CD4-positive, alpha-beta T cell treated with Interleukin-12 subunit alpha and Interleukin-12 subunit beta, for 1 hour (primary cell): ENCODE results near the gene ARHGAP35.
A peak's percentile ranks its signal among the peaks of the same experiment; 100 is the strongest.
"Not testable (repeated sequence)": the region's sequence is repeated elsewhere in the genome, so short reads cannot be mapped to it uniquely, and the experiment has no call there.

ENCODE experiments used
- DNase-seq: peaks from one replicate; pipeline ENCODE4 v3.0.0-alpha.2; 2020

The ARHGAP35 gene

DNA sequence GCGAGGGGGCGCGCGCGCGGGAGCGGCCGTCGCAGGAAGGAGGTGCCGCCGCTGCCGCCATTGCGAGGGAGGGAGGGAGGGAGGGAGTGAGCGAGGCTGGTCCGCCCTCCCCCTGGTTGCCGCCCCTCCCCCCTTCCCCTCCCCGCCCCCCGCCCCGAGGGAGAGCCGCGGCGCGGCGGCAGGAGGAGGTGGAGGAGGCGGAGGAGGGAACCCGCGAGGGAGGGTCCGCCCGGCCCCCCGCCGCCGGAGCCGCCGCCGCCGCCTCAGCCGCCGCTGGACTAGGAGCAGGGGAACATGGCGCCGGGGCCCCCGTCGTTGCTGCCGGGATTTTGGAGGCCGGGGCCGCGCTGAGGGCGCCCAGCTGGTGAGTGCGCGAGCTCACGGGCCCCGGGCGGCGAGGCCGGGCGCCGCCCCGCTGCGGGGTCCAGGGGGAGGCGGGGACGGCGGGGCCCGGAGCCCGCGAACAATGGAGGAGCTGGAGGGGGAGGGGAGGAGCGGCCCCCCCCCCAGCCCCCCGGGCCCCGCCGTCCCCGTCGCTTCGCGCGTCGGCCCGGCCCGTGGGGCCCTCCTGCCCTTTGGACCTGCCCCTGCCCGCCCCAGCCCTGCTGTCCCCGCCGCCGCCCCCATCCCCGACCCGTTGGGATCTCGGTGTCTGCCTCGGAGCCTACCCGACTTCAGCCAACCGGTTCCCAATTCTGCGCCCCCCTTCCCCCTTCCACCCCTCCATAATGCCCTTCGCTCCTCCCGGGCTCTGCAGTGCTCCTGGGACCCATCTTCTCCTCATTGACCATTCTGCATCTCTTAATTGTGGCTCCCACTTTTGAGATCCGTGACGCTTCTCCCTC, at the start of gene ARHGAP35:
Gene ARHGAP35, plus strand, starts transcription at position 152 of the 845 bp plus-strand sequence. CDS start 57,679 bp downstream, outside the sequence.
- DNase-seq, result peak; percentile 88

- no peak for DNase-seq
Measured at GRCh38 chr19:46812977-46813838, 47.6 kb upstream of the ARHGAP35 start.

DNA sequence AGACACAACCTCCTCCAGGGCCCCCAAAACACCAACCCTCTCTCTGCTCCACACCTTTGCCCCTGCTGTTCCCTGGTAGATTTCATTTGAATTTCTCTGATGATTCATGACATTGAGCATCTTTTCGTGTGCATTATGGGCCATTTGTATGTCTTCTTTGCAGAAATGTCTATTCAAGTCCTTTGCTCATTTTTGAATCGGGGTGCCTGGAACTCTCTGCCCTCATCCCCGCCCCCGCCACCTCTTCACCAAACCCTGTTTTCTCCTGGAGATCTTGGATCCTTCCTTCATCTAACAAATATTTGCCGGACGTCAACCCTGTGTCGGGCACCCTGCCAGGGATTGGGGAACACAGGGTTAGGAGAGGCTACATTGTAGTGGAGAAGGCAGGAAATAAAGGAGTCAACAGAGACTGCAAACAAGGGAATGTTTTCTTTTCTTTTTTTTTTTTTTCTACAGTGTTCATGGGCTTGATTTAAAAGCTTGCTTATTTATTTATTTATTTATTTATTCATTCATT, 46.9 kb upstream of the ARHGAP35 start:
- DNase-seq, result no peak

GRCh38 chr19:46815833-46816627, 44.8 kb upstream of the ARHGAP35 start:
- no peak for DNase-seq

DNA sequence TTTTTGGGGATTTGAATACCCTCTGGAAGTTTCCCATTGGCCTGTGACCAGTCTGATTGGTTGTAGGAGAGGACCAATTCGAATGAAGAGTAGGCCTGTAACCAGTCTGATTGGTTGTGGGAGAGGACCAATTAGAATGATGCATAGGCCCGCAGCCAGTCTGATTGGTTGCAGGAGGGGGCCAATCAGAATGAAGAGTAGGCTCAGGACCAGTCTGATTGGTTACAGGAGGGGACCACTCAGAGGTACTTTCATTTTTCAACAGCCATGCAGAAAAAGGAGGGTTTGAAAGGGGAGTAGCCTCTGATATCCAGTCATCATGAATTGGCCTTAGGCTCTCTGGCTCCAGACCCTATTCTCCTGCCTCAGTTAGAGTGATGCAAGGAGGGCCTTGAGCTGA, 42.0 kb upstream of the ARHGAP35 start:
- DNase-seq, result peak; percentile 16

DNA sequence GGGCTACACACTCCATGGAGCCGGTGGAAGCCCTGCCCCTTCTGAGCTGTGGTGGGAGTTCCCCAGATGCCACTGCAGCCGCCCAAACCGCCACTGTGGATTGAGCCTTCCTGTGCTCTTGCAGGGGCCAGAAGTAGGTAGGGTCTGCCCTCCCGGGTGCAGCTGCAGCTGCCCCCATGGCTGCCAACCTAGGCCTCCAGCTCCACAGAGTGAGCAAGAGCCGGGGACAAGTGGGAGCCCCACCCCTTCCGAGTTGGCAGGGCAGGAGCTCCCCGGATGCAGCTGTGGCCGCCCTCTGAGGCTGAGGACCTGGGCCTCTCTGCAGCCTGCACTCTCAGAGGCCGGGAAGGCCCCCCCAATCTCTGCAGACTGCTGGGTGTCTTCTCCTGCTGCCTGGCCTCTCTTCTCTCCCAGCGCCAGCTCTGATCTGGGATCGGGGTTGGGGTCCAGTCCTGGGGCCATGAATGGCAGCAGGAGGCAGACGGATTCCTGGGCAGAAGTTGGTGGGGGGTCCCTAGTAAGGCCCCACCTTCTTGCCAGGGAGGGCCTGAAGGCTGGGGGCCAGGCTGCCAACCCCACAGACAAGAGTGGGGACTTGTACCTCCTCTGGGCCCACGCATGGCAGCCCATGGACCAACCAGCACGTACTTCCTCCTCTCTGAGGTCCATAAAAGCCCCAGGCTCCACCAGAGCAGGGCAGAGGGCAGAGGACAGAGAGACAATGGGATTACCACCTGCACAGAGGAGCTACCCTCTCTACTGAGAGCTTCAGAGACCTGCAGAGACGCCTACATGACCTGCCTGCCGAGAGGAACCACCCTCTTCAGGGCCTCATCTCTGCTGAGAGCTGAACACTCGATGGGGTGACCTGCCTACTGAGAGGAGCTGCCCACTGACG, 39.0 kb upstream of the ARHGAP35 start:
- DNase-seq, result peak; percentile 68

DNA sequence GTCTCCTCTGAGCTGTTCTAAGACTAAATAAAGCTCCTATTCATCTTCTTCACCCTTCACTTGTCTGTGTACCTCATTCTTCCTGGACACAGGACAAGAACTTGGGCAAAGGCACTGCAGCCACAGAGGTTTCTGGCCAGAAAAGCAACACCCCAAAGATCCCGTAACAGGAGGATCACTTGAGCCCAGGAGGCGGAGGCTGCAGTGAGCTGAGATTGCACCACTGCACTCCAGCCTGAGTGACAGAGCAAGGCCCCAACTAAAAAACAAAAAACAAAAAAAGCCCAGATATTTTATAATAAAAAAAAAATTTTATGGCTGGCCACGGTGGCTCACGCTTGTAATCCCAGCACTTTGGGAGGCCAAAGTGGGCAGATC, 38.4 kb upstream of the ARHGAP35 start:
- DNase-seq, result not testable (repeated sequence)

DNA sequence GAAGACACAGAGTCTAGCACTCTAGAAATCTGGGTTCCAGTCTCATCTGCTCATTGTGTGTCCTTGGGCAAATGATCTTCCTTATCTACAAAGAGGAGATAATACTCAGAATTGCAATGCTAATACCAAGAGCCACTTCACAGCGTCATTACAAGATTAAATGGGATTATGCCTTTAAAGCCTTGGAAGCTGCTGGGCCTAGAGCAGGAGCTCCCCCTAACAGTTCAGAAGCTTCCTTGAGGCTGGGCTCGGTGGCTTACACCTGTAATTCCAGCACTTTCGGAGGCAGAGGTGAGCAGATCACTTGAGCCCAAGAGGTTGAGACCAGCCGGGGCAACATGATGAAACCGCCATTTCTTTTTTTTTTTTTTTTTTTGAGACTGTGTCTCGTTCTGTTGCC, 37.7 kb upstream of the ARHGAP35 start:
- no peak for DNase-seq

DNA sequence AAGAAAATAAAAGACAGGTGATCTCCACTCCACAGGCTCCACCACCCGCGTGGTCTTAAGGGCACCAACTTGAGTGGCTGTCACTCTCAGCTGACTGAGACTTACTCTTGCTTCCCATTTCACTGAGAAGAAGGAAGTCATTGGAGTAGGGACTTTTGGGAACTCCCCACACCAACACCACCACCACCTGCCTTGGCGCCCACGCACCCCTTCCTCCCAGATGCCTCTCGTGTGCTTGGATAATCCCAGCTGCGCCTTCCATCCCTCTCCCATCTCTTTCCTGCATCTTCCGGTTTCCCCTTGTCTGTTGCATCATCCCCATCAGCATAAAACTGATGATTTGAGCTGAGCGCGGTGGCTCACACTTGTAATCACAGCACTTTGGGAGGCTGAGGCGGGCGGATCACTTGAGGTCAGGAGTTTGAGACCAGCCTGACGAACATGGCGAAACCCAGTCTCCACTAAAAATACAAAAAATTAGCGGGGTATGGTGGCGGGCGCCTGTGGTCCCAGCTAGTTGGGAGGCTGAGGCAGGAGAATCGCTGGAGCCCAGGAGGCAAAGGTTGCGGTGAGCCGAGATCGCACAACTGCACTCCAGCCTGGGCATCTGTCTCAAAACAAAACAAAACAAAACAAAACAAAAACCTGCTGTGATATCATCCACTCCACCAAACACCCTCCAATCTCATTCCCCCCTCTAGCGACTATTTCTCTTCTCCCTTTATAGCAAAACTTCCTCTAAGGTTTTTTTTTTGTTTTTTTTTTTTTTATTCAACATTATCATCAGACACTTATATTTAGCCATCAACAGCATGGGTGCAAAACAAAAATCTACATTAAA, 35.7 kb upstream of the ARHGAP35 start:
- DNase-seq, result peak; percentile 38

DNA sequence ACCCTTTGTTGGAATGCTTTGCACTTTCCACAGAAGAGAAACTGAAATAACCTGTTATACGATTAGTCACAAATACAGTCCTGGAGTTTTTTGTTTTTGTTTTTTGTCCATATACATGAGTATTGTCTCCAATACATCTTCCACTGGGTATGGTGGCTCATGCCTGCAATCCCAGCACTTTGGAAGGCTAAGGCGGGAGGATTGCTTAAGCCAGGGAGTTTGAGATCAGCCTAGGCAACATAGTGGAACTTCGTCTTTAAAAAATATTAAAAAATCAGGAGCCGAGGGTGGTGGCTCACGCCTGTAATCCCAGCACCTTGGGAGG, 35.1 kb upstream of the ARHGAP35 start:
- no peak for DNase-seq

GRCh38 chr19:46828484-46828883, 32.3 kb upstream of the ARHGAP35 start:
- DNase-seq, result no peak

- no peak for DNase-seq
Measured at GRCh38 chr19:46830864-46831263, 29.9 kb upstream of the ARHGAP35 start.

GRCh38 chr19:46834121-46834520, 26.7 kb upstream of the ARHGAP35 start:
- no peak for DNase-seq

GRCh38 chr19:46834984-46835383, 25.8 kb upstream of the ARHGAP35 start:
- DNase-seq, result no peak

- no peak for DNase-seq
Measured at GRCh38 chr19:46838160-46838559, 22.6 kb upstream of the ARHGAP35 start.

- no peak for DNase-seq
Measured at GRCh38 chr19:46839752-46840497, 20.9 kb upstream of the ARHGAP35 start.

DNA sequence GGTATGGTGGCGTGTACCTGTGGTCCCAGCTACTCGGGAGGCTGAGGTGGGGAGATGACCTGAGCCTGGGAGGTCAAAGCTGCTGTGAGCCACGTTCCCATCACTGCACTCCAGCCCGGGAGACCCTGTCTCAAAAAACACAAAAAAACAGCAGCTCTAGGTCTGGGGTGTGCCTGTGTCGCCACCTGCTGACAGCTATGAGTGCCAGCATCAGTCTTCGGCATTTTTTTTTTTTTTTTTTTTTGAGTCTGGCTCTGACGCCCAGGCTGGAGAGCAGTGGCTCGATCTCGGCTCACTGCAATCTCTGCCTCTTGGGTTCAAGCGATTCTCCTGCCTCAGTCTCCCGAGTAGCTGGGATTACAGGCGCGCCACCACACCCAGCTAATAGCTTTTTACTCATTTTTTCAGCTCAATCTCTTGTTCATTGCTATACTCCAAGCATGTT, 20.3 kb upstream of the ARHGAP35 start:
- DNase-seq, result peak; percentile 67

DNA sequence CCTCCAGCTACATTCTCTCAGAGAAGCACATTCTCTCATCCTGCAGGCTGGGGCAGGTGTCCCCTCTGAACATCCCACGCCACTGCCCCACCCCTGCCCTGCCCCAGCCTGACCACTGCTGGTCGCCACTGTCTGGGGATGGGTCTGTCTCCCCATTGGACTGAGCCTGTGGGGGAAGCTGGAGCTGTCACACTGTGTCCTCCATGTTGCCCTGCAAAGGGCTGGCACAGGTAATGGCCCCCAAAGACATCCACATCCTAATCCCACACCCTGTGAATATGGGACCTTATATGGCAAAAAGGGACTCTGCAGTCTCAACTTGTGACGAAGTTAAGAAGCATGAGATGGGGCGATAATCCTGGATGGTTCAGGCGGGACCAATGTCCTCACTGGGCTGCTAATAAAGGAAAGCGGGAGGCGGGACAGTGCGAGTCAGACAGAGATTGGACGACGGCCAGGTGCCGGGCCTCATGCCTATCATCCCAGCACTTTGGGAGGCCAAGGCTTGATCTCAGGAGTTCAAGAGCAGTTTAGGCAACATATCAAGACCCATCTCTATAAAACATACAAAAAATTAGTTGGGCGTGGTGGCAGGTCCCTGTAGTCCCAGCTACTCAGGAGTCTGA, 19.2 kb upstream of the ARHGAP35 start:
- DNase-seq, result no peak

DNA sequence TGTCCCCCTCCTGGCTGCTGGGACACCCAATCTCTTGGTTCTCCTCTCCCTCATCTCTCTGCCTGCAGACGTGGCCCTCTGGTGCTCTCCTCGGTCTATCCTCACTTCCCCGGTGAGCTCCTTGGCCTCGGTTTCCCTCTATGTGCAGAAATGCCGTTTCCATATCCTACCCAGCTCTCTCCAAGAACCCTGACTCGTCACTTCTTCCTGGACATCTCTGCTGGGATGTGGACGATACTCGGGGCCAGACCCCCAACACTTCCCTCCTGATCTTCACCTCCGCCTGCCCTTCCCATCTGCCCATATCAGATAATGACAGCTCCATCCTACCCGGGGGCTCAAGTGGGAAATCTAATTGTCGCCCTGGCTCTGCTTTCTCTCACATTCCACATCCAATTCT, 18.0 kb upstream of the ARHGAP35 start:
- DNase-seq, result no peak

DNA sequence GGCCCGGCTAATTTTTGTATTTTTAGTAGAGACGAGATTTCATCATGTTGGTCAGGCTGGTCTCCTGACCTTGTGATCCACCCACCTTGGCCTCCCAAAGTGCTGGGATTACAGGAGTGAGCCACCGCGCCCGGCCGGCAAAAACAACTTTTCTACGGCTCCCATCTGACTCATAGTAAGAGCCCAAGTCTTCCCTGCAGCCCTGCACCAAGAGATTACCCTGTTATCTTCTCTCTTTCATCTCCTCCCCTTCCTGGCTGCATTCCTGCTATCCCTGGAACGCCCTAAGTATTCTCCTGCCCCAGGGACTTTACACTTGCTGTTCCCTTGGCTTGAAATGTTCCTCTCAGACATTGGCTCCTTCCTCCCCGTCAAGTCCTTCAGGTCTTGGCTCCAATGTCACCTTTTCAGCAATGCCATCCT, 16.7 kb upstream of the ARHGAP35 start:
- DNase-seq, result no peak
